Daoy (cell line): ENCODE measurements around the gene PADI4. TPM values are rescaled to one million over a fixed set of nuclear protein-coding genes. Genes with fewer than 3 reads are reported as not detected.
"Not testable (repeated sequence)": the region's sequence is repeated elsewhere in the genome, so short reads cannot be mapped to it uniquely, and the experiment has no call there.

Experiments
- DNase-seq: peaks from one replicate; pipeline ENCODE4 v3.0.0-alpha.2; 2015; ENCODE audit warnings: low read depth
- total RNA-seq: library from RNA; depleted of rRNA; stranded (reverse); fragments of >200 nt; shearing (Covaris generic); gene quantifications from 2 replicates; pipeline ENCODE4 v1.2.3, GENCODE V29; 2014; rRNA removed

Gene PADI4
- total RNA-seq, 1 experiment from 2014 or later, result not detected

DNA sequence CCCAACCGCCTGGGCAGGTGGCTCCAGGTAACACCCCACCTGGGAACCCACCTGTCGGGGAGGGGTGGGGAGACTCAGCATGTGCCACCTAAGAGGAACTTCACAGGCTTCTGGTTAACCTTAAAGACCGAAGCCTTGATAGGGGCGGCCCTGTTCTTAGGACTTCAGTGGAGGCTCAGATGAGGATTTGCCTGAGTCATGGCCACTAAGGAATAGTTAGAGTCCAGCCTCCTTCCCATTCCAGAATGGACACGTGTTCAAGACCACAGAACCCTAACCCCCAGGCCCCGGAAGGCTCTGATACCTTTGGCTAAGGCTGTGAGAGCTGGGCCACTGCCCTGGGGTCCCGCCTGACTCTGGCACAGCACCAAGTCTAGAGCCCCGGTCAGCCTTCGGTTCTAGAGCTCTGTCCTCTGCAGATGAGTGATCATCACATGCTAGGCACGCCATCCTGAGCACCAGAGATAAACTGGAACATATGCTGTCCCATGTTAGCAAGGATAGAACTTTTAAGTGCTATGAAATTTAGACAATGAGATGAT is 84.3 kb downstream of the PADI4 start:
- no peak for DNase-seq

DNA sequence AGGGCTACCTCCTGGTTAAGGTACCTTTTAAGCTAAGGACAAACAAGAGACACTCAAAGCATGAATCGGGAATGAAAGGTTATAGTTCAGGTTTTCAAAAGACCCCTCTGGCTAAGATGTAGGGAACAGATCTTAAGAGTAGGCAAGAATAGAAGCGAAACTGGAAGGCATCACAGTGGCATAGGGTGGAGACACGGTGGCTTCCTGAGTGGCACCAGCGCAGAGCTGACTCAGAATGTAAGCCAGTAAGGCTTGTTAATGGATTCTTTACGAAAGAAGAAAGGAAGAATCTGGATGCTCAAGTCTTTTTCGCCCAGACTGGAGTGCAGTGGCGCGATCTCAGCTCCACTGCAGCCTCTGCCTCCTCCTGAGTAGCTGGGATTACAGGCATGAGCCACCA is 85.2 kb downstream of the PADI4 start:
- no peak for DNase-seq

DNA sequence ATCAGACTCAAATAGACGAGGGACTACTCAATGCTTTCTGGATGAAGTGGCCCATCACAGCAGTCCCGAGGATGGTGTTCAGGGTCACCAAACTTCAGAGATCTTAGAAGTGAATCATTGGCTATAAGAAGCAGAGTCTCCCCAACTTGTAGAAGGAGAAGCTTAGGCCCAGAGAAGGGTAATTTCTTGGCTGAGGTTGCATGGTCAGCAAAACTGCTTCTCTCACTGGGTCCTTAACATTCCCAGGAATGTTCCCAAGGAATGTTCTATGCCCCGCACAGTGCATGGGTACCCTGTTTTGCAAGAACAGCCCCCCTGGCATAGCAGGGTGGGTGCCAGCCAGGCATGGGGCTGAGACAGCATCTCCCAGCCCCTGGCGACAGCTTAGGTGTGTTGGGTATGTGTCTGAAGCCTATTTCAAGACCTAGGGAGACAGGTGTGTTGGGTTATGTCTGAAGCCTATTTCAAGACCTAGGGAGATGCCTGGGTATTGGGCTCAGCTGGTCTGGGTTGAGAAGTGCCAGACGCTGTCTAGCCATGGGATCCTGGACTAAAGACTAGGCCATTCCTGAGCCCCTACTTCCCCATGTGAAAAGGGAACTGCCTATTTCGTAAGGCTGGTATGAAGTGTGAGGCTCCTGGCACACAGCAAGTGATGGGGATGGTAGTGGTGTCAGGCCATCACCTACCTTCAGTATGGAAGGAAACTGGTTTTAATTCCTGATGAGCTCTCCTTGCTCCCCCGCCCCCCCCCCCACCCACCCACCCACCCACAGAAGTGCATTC is 90.1 kb downstream of the PADI4 start:
- no peak for DNase-seq

DNA sequence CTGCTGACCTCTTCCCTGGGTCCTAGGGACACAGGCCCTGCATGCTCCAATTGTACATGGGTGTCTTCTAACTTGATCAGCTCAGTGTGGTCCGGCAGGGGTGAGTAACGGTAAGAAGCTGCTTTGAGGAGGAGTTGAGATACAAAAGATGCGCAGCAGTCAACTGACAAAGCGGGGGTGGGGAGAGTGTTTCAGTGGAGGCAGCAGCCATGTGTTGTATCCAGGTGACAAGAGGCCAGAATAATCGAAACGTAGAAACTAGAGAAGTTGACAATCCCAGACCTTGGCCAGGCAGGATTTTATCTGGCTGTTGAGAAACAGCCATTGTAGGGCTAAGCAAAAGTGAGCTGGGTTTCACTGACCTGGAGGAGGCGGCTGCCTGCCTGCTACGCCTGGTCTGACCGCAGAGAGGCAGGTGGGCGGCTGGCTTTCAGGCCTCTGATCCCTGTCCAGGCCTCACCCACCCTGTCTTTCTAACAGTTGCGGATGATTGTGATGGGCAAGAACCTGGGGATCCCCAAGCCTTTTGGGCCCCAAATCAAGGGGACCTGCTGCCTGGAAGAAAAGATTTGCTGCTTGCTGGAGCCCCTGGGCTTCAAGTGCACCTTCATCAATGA is 92.8 kb downstream of the PADI4 start:
- no peak for DNase-seq

DNA sequence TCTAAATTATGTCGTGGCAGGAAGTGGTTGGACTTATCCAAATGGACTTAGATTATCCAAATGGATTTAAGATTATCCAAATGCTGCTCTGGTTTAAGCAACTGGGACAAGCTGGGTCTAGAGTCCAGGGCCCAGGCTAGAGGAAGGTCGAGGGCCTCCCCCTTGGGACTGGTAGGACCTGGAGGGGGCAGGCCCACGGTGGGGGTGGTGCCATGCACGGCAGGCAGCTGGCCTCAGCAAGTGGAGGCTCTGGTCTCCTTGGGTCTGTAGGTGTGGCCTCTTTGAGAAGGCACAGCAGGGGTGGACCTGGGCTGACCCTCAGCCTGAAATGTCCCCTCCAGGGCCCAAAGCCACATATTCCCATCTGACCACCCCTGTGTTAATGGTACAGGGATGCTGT is 93.8 kb downstream of the PADI4 start:
- no peak for DNase-seq

DNA sequence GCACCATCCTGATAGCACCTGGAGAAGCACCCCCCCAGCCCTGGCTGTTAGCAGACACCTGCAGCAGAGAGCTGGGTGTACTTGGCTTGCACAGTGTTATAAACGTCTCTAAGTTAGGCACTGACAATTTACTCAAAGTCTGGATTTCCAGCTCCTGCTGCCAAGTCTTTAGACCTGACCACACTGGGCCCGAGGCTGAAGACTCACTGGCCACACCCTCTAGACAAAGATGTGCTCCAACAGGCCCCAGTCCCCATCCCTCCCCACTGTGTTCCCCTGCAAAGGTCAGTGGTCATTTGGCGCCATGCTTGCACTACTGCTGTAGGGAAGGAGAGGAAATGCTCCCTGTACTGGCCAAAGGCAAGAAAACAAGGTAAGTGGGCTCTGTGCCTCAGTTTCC is 95.1 kb downstream of the PADI4 start:
- DNase-seq, result no peak

DNA sequence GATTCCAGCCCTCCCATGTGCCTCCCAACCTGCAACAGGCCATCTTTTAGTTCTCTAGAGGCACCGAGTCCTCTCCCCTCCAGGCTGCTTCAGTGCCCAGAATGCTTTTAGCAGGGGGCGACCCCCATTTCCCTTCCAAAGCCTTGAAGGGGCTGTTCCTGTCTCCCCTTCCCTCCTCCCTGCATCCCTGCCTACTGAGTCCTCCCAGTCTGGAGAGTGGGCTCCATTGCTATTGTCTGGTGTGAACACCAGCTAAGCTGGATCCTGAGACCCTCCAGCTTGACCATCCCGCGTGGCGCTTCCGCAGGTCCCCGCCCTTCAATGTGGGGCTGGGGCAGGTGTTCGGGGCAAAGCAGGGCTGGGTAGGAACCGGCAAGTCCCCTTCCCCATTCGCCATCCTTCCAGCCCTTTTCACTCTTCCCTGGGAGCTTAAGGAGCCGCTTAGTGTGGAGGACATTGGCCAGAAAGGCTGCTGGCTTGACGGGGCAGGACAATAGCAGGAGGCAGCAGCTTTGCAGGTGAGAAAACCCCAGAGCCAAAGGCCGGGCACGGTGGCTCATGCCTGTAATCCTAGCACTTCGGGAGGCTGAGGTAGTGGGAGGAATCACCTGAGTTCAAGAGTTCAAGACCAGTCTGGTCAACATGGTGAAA is 96.2 kb downstream of the PADI4 start:
- DNase-seq, result no peak

DNA sequence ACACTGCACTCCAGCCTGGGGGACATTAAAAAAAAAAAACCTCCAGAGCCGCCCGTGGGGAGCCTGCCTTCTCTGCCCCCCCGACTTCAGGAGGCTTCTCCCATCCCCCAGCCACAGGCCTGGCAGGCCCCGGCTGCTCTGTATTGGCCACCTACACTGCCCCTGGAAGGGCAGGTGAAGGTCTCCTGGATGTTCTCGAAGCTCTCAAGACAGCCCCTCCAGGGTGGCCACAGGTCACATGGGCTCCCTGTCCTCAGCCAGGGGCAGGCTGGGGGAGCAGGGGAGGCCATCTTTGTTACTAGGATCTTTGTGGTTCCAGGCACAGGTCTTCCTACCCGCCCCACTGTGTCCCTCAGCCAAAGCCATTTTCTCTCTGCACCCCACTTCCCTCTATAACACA is 96.8 kb downstream of the PADI4 start:
- DNase-seq, result no peak

DNA sequence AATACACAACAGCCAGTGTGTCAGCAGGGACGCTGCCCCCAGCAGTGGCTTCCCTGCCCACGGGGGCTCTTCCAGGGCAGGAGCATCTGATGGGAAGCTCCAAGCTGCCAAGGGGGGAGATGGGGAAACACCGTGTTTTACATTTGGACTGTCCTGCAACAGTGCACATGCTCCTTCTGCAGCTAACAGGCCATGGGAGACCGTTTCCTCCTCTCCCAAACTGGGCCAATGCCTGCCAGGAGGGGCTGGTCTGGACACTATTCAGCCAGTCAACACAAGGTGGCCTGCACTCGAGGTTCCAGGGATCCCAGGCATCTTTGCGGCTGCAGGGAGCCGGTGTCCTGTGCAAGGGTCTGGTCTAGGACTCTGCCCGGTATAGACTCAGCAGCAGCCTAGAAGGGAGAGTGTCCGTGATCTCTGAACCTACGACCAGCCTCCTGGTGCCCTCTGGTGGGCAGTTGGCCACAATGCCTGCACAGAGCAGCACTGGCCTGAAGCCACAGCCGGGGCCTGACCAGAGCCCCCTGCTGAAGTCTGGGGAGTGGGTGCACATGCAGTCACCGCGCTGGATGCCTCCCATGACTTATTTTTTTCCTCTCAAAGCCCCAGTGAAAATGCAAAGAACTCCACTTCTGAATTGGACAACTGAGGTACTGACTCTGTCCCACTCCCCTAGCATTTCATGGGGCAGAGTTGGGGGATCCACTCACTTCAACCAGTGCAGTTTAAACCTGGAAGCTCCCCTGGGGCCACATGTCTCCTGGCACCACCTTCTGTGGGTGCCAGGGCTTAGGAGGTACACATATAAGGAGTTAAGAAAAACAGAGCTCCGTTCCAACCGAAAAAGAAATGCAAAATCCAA is 98.1 kb downstream of the PADI4 start:
- peak; percentile 71 for DNase-seq

DNA sequence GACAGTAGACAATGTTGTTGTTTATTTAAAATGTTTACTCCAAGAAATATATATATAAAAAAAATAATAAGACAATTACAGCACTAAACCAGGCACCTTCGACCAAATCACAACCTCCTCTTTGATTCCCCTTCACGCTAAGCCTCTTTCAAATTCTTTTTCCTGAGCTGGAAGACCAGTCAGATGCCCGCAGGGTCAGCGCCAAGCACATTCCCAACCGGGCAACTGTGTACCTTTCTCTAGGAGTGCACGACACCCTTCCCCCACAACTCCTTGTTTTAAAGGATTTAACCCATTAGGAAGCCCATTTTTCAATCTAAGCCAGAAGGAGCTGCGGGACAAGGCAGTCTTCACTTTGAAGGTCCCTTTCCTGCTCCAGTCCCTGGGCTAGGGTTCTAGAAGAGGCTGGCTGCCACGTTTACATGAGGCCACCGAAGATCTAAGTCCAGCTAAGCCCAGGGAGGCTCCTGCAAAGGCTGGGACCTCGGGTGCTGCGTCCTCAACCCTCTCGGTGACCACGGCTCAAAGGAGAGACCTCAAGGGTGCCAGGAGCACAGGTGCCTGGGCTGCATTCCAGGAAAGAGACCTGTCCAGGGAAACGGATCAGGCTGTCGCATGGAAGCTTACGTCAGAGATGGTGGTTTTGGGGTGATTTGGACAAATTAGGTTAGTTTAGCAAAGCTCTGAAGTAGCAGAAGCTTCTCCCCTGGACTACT is 98.9 kb downstream of the PADI4 start:
- not testable (repeated sequence) for DNase-seq

DNA sequence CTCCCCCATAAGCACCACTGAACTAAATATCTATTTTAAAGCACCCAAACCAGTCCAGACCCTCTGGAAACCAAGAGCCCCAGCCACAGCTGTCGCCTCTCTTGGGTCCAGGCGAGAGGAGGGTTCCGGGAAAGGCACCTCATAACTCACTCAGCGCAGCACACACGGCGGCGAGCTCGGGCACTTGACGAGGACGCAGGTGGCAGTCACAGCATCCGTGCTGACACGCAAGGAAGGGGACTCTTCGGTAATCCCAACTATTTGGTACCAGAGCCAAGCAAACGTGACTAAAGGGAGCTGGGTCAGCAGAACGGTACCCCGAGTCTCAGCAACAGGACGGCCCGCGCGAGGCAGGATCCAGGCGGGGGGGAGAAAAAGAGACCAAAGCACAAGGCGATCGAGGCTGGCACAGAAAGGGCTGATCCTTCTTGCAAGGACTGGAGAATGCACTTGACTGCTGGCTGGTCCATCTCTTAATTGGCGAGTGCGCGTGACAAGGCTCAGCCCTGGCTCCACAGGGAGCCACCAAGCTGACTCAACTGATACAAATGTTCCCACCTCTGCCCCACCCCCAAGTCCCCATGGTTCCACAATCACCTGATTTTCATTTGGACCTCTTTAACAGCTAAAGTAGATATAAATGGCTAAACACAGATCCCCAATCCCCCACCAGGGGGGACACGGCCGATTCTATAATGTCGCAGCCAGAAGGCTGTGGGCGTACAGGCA is 100.0 kb downstream of the PADI4 start:
- DNase-seq, result peak; percentile 30

DNA sequence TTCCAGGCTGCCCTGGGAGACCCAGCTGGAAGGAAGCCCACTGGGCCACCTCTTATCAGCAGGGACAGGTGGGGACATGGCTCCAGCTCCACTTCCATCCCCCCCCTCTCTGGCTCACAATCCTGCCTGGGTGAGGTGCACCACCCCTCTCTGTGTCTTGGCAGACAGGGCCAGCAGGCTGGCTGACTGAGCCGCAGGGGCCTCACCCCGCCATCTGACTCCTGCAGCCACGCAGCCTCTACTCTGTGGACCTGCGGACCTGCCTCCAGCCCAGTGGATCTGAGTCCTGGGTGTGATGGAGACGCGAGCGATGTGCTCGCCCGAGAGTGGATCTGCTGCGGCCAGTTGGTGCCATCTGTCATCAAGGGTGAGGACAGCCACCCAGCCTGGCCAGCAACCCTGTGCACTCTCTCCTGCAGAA is 101.4 kb downstream of the PADI4 start:
- no peak for DNase-seq

DNA sequence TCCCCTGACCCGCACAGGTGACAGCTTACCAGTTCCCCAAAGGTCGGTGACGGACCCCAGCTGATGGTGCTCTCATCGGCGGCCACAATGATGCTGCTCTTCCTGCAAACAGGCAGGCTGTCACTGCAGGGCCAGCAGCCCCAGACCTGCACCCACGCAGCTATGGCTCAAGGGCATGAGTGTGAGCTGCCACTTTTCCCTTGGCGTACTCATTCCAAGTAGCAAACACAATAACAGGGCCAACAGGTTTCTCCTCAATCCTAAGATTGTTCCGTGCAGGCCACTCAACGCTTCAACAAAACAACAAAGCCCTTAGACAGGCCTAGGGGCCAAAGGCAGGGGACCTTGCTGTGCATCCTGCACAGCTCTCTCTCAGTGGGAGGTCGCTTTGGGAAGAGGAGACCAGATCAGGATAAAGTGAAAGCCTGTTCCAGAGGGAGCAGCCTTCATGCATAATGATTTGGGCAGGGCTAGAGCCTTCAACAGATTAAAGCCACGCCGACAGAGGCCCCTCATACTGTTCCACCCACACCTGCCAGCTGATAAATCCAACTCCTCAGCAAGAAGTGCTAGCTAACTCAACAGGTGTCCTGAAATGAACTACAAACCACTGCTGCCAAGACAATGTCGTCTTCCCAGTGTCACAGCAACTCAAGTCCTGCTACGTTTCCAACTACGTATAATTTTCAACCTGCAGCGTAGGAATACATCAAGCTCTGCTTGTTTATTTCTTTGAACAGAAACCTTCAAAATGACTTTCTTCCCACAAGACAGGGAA is 104.3 kb downstream of the PADI4 start:
- no peak for DNase-seq

Other genes starting within 250 kb of the PADI4 start
- 0.34 and 0.89 TPM in 2 replicates for gene PADI2, start 188.7 kb upstream of the PADI4 start, total RNA-seq
- gene PADI1, start 103.1 kb upstream of the PADI4 start, total RNA-seq, result 2.5 TPM in 1 of 2 replicates, not detected in the other
- 0.09 and 1.5 TPM in 2 replicates for gene PADI3, start 59.1 kb upstream of the PADI4 start, total RNA-seq
- gene PADI6, start 64.0 kb downstream of the PADI4 start, total RNA-seq, result not detected in 2 replicates
- gene RCC2, start 131.5 kb downstream of the PADI4 start, total RNA-seq, result 114 and 115 TPM in 2 replicates
- 7.5 and 9.8 TPM in 2 replicates for gene ARHGEF10L, start 231.5 kb downstream of the PADI4 start, total RNA-seq